ENCODE data around the gene NBAS. TPM values are rescaled to one million over a fixed set of nuclear protein-coding genes. Genes with fewer than 3 reads are reported as not detected.

Gene NBAS
- total RNA-seq, 2 donors from 2014 or later = 29.3 to 32.5 TPM

DNA sequence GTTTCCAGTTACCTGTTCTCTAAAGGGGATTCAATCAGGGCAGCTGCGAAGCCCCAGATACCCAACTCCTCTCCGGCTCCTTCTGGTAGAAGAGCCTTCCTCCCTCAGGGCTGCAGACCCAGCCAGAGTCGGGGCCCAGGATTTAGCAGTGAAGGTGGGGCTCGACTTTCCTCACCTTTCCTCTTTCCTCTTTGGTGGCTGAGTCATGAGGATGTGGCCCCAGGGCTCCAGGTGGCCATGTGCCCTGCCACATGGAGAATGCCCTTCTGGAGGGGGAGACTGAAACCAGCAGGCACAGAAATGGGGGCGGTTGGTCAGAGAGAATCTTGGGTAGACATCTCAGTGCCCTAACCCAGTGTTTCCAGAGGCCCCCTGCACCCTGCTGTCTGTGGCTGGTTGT, 402.6 kb downstream of the NBAS start:
- ATAC-seq = no peak
- DNase-seq = no peak
- peaks cover 5% of the 10 kb centered on the region for H3K4me1 Mint-ChIP-seq
- no peaks in the 10 kb centered on the region for H3K27me3 Mint-ChIP-seq
- H3K27ac Mint-ChIP-seq = no peak overlapping the region
- H3K4me3 Mint-ChIP-seq = no peak overlapping the region
- H3K9me3 ChIP-seq (ENCODE audit: control insufficient read depth, low read length, poor library complexity, severe bottlenecking) = no peaks in the 10 kb centered on the region
- H3K36me3 Mint-ChIP-seq (ENCODE audit: low read depth) = no peaks in the 10 kb centered on the region

DNA sequence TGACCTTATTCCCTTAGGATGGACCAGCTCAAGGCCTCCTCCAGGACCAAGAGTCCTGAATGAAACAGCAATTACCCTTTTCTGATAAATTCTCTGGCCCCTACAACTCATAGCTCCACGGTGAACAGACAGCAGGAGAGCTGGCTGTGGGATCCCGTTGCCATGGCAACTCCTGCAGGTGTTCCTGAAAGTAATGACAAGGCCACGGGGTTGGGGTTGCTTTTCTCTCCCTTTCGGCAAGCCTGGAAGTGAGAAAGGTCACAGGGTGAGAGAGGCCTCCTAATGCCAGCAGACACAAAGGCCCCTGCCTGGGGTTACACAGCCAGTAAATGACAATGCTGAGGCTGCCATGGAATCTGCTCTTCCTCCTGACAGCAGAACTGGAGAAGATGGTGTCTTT, 403.0 kb downstream of the NBAS start:
- DNase-seq (no peak), ATAC-seq (no peak)
- Mint-ChIP-seq H3K4me1 (peaks cover 5% of the 10 kb centered on the region), H3K36me3 (ENCODE audit: low read depth) (no peaks in the 10 kb centered on the region), H3K4me3 (no peak overlapping the region), H3K27ac (no peak overlapping the region), H3K27me3 (no peaks in the 10 kb centered on the region)
- no peaks in the 10 kb centered on the region for H3K9me3 ChIP-seq (ENCODE audit: control insufficient read depth, low read length, poor library complexity, severe bottlenecking)

DNA sequence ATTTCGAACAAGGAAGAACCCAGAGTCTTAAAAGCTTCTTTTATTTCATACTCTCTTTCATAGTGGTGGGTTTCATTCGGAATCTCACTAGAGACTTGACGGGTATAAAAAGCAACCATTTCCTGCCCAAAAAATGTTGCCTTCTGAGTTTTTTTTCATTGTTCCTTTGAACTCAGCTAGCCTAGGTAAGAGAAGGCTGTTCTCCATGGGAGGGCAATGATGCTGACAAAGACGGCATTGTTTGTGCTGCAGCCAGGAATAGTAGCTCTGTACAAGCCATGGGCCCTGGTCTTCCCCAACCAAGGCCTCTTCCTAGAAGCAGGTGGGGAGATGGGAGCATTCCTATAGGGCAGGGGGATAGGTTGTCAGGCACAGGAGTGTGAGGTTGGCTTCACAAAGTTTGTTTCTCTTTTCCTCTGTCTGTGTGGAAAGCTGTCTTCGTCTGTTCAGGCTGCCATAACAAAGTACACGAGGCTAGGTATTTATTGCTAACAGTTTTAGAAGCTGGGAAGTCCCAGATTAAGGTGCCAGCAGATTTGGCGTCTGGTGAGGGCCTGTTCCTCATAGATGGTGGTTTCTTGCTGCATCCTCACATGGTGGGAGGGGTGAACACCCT, 405.1 kb downstream of the NBAS start:
- DNase-seq = no peak

DNA sequence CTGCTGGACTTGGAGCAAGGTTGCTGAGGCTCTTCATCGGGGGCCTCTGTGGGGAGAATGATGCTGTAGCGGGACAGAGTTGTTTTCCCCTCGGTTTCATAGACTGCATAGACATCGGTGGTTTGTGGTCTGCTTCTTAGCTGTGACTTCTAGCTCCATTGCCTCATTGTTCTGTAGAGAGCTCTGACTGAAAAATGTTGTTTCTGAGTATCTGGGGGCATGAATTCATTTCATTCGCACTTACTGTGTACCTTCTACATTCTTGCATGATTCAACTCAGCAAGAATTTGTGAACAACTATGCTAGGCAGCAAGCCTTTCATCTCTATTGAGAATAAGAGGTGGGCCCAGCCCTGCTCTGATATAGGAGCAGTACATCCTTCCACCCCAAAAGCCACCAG, 406.8 kb downstream of the NBAS start:
- ATAC-seq (no peak), DNase-seq (no peak)
- Mint-ChIP-seq H3K4me1 (no peaks in the 10 kb centered on the region), H3K36me3 (ENCODE audit: low read depth) (no peaks in the 10 kb centered on the region), H3K27me3 (no peaks in the 10 kb centered on the region), H3K27ac (no peak overlapping the region), H3K4me3 (no peak overlapping the region)
- no peaks in the 10 kb centered on the region for H3K9me3 ChIP-seq (ENCODE audit: control insufficient read depth, low read length, poor library complexity, severe bottlenecking)

More for the DNA sequence above, 405.1 kb downstream of the NBAS start:
- no peak overlapping the region for H3K4me3 Mint-ChIP-seq
- H3K27me3 Mint-ChIP-seq = no peaks in the 10 kb centered on the region
- no peaks in the 10 kb centered on the region for H3K9me3 ChIP-seq (ENCODE audit: control insufficient read depth, low read length, poor library complexity, severe bottlenecking)
- ATAC-seq = no peak
- no peaks in the 10 kb centered on the region for H3K36me3 Mint-ChIP-seq (ENCODE audit: low read depth)
- H3K4me1 Mint-ChIP-seq = peaks cover 3% of the 10 kb centered on the region
- H3K27ac Mint-ChIP-seq = no peak overlapping the region

DNA sequence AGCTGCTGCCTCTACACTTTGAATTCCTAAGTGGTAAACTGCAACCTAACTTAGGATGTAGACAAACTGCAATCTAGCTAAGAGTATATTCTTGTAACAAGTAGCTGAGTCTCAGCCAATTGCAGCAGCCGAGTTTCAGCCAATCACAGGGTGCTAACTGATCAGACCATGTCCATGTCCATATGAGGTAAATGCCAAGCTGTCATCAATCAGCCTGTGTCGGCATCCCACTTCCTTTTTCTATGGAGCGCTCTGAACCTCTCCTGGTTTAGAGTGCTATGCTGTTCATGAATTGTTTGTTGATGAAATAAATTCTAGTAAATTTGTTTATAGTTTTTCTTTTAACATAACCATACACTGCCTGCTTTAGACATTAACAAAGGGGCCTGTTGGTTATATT, 408.8 kb downstream of the NBAS start:
- H3K27ac Mint-ChIP-seq = no peak overlapping the region
- no peak for ATAC-seq
- no peaks in the 10 kb centered on the region for H3K9me3 ChIP-seq (ENCODE audit: control insufficient read depth, low read length, poor library complexity, severe bottlenecking)
- H3K4me3 Mint-ChIP-seq = no peak overlapping the region
- DNase-seq = no peak
- H3K4me1 Mint-ChIP-seq = no peaks in the 10 kb centered on the region
- H3K27me3 Mint-ChIP-seq = no peaks in the 10 kb centered on the region
- H3K36me3 Mint-ChIP-seq (ENCODE audit: low read depth) = peaks cover 2% of the 10 kb centered on the region

DNA sequence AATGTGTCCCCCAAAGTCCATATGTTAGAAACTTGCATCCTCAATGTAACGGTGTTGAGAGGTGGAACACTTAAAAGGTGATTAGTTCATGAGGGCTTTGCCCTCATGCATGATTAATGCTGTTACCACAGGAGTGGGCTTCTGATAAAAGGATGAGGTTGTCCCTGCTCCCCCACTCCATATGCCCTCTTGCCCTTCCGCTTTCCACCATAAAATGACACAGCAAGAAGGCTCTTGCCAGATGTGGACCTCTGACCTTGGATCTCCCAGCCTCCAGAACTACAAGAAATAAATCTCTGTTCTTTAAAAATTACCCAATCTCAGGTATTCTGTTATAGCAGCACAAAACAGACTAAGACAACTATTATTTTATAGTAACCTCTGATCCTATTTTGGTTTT, 412.1 kb downstream of the NBAS start:
- ATAC-seq = no peak
- Mint-ChIP-seq H3K36me3 (ENCODE audit: low read depth) (peaks cover 2% of the 10 kb centered on the region), H3K27me3 (peaks cover 5% of the 10 kb centered on the region), H3K27ac (no peak overlapping the region), H3K4me3 (no peak overlapping the region), H3K4me1 (no peaks in the 10 kb centered on the region)
- DNase-seq = no peak
- H3K9me3 ChIP-seq (ENCODE audit: control insufficient read depth, low read length, poor library complexity, severe bottlenecking) = no peaks in the 10 kb centered on the region

DNA sequence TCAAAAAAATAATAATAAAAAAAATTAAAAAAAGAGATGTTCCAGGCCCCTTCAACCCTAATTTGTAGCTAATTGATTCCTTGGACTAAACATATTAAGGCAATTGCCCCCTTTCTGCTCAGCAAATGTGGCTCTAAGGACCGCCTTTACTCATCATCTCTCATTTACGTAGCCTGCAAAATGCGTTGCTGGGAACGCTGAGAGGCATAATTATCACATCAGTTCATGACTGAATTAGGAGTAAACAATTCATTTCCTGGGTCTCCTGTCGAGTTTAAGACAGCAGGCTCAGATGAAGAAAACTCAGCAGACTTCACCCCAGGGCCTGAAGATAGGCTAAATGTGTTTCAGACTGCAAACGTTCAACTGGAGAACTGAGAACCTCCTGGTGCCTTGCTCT, 413.5 kb downstream of the NBAS start:
- no peak for ATAC-seq
- peaks cover 2% of the 10 kb centered on the region for H3K36me3 Mint-ChIP-seq (ENCODE audit: low read depth)
- H3K4me1 Mint-ChIP-seq = peaks cover 5% of the 10 kb centered on the region
- H3K9me3 ChIP-seq (ENCODE audit: control insufficient read depth, low read length, poor library complexity, severe bottlenecking) = no peaks in the 10 kb centered on the region
- no peak overlapping the region for H3K27ac Mint-ChIP-seq
- peaks cover 5% of the 10 kb centered on the region for H3K27me3 Mint-ChIP-seq
- no peak for DNase-seq
- H3K4me3 Mint-ChIP-seq = no peak overlapping the region

DNA sequence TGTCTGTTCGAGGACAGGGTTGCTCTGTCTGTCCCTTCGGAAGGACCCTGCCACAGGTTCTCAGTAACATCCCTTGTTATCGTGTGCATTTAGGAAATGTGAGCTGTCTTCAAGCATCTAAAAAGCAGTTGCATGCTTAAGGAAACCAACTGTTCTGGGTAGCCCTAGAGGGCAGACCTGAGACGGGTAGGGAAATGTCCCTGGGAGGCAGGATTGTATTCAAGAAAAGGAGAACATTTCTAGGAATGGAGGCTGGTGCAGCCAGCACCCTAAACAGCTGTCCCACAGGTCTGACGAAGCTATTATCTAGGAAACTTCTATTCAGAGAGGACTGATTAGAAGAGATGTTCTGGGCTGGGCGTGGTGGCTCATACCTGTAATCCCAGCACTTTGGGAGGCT, 414.2 kb downstream of the NBAS start:
- no peak for DNase-seq
- no peak overlapping the region for H3K4me3 Mint-ChIP-seq
- peaks cover 11% of the 10 kb centered on the region for H3K4me1 Mint-ChIP-seq
- no peak for ATAC-seq
- H3K27ac Mint-ChIP-seq = no peak overlapping the region
- H3K36me3 Mint-ChIP-seq (ENCODE audit: low read depth) = peaks cover 2% of the 10 kb centered on the region
- H3K9me3 ChIP-seq (ENCODE audit: control insufficient read depth, low read length, poor library complexity, severe bottlenecking) = no peaks in the 10 kb centered on the region
- H3K27me3 Mint-ChIP-seq = peaks cover 5% of the 10 kb centered on the region

DNA sequence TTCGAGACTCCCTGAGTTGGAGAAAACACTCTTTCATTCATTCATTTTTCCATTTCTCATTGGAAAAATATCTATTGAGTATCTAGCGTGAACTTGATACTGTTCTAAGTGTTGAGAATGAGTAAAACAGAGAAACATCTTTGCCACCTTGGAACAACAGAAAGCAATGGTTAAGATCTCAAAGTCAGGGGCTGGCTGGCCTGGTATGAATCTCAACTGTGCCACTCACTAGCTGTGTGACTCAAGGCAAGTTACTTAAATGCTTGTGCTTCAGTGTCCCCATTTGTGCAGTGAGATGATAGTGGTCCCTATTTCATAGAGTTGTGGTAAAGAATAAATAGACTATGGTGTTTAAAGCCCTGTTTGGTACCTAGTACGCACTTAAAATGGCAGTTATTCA, 415.2 kb downstream of the NBAS start:
- ATAC-seq (no peak), DNase-seq (no peak)
- Mint-ChIP-seq H3K36me3 (ENCODE audit: low read depth) (peaks cover 2% of the 10 kb centered on the region), H3K4me1 (peaks cover 13% of the 10 kb centered on the region), H3K27ac (no peak overlapping the region), H3K27me3 (peaks cover 5% of the 10 kb centered on the region), H3K4me3 (no peak overlapping the region)
- H3K9me3 ChIP-seq (ENCODE audit: control insufficient read depth, low read length, poor library complexity, severe bottlenecking) = no peaks in the 10 kb centered on the region

DNA sequence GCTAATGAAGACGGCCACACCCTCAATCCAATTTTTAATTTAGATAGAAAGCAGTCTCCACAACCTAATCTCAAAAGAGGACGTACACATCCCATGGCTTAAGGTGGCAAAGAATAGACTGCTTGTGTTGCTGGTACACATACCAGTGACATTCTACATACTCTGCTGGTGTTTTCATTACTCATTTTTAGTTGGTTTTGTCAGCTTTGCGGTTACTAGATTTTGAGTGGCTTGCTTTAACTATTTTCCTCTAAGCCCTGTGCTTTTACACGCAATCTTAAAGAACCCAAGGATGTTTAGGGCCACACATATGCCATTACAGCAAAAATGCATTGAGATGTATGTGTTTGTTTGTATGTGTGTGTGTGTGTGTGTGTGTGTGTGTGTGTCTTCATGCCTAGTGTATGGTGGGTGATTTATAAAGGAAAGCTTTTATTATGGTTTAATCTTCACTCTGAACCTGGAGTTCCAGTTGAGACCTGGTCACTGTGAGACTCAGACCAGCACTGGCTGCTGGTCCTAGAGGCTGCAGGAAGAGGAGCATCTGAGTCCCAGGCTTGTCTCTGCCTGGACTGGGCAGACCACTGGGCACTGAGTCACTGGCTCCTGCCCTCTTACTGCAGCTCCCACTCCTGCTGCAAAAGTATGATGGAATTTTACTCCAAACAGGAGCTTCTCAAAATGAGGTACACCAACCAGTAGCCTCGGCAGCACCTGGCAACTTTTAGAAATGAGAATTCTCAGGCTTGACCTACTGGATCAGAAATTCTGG, 415.9 kb downstream of the NBAS start:
- ATAC-seq (no peak), DNase-seq (no peak)
- H3K27me3 Mint-ChIP-seq = peaks cover 5% of the 10 kb centered on the region
- H3K4me3 Mint-ChIP-seq = no peak overlapping the region
- H3K27ac Mint-ChIP-seq = no peak overlapping the region
- peaks cover 2% of the 10 kb centered on the region for H3K36me3 Mint-ChIP-seq (ENCODE audit: low read depth)
- H3K9me3 ChIP-seq (ENCODE audit: control insufficient read depth, low read length, poor library complexity, severe bottlenecking) = no peaks in the 10 kb centered on the region
- H3K4me1 Mint-ChIP-seq = peaks cover 13% of the 10 kb centered on the region

DNA sequence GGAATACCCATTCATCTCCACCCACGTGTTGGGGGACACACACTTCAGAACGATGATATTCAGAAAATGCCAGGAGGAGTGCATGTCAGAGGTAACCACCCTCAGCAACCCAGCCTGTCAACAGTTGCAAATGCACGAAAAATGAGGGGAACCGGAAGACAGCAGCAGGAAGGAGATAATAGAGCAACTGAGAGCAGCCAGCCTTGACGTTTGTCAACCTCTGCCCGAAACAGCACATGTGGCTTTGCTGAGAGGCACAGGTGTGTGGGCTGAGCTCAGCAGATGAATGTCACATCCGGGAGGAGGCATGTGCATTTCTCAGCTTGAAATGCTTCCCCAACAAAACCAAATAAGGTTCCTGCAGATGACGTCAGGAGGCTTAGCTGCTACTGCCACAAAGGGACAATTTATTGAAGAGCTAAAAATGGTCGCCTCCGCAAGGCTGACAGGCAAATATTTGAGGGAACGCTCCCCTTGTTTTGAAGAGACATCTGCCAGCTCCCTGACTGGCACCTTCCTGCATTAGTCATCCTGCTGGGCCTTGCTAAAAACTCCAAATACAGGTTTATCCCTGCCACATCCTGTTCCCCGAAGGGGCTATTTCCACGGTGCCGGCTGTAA, 419.0 kb downstream of the NBAS start:
- Mint-ChIP-seq H3K27me3 (peaks cover 5% of the 10 kb centered on the region), H3K4me3 (peak overlapping the region; percentile 67), H3K36me3 (ENCODE audit: low read depth) (no peaks in the 10 kb centered on the region), H3K4me1 (peaks cover 13% of the 10 kb centered on the region), H3K27ac (peak overlapping the region; percentile 83)
- DNase-seq = peak; percentile 16 to 40 (median 28)
- no peaks in the 10 kb centered on the region for H3K9me3 ChIP-seq (ENCODE audit: control insufficient read depth, low read length, poor library complexity, severe bottlenecking)
- peak; percentile 98 for ATAC-seq

DNA sequence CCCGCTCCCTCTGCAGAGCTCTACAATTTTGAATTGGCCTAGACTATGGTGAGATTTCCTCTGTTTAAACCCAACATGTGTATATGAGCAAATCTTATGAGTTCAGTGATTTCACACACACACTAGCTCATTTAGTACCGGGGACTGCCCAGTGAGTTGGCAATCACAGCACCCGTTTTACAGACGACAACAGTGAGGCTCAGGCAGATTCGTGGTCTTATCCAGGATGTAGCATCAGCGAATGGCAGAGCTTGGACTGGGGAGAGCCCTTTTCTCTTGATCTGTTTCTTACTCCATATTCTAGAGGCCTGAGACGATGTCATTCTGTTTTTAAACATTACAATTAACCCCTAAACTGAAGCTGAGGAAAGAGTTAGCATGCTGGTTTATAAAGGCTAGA, 419.9 kb downstream of the NBAS start:
- Mint-ChIP-seq H3K4me3 (no peak overlapping the region), H3K27me3 (peaks cover 2% of the 10 kb centered on the region), H3K27ac (peak overlapping the region; percentile 83), H3K4me1 (peaks cover 13% of the 10 kb centered on the region), H3K36me3 (ENCODE audit: low read depth) (no peaks in the 10 kb centered on the region)
- no peak for ATAC-seq
- no peak for DNase-seq
- no peaks in the 10 kb centered on the region for H3K9me3 ChIP-seq (ENCODE audit: control insufficient read depth, low read length, poor library complexity, severe bottlenecking)

DNA sequence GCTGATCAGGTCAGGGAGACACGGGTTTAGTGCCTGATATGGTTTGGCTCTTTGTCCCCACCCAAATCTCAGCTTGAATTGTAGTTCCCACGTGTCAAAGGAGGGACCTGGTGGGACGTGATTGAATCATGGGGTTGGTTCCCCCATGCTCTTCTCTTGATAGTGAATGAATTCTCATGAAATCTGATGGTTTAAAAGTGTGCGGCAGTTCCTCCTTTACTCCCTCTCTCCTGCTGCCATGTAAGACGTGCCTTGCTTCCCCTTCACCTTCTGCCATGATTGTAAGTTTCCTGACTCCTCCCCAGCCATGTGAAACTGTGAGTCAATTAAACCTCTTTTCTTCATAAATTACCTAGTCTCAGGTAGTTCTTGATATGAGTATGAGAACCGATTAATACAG, 424.5 kb downstream of the NBAS start:
- no peak for DNase-seq
- H3K4me1 Mint-ChIP-seq = no peaks in the 10 kb centered on the region
- ATAC-seq = no peak
- no peak overlapping the region for H3K4me3 Mint-ChIP-seq
- peaks cover 3% of the 10 kb centered on the region for H3K36me3 Mint-ChIP-seq (ENCODE audit: low read depth)
- H3K27me3 Mint-ChIP-seq = peaks cover 5% of the 10 kb centered on the region
- H3K27ac Mint-ChIP-seq = no peak overlapping the region
- H3K9me3 ChIP-seq (ENCODE audit: control insufficient read depth, low read length, poor library complexity, severe bottlenecking) = no peaks in the 10 kb centered on the region

All from T-helper 17 cell (primary cell).